HepG2 (cell line): Measurements from ENCODE around the gene GALNT9. TPM values are rescaled to one million over a fixed set of nuclear protein-coding genes. Genes with fewer than 3 reads are reported as not detected.

ENCODE experiments used
- ATAC-seq: fragments of 200-7000 bp; cut with Tn5 transposase; 3 replicates; pipeline ENCODE4 v1.9.1; 2020; ENCODE audit warnings: mild to moderate bottlenecking, moderate library complexity
- BruUV-seq: library from RNA; stranded (reverse); fragments of 400-500 nt; replicated peaks from 2 replicates; lab custom pipeline; 2021; lab: Mats Ljungman, UMichigan
- CTCF ChIA-PET: fragments of 300-600 bp; formaldehyde crosslinking; extraction: SDS; loops from one replicate; lab custom pipeline; 2021; ENCODE audit warnings: low total read pairs, inconsistent platforms, low intra/inter-chr PET ratio; lab: Yijun Ruan, JAX
- POLR2A ChIA-PET: fragments of 350-600 bp; sonication (Branson Sonifier 250); formaldehyde crosslinking; loops from one replicate; lab custom pipeline; 2020; ENCODE audit warnings: antibody characterized with exemption, inconsistent platforms; lab: Yijun Ruan, JAX
- DNase-seq: peaks from one replicate; pipeline ENCODE4 v3.0.0-alpha.2; 2015; ENCODE audit warnings: low spot score
- FAIRE-seq: peaks from 3 replicates; lab custom pipeline; 2011; peaks lifted over from hg19 to GRCh38; lab: Jason Lieb, UNC
- H2AFZ ChIP-seq: one replicate; pipeline ENCODE4 v1.6.1; 2011; ENCODE audit warnings: low read length, inconsistent platforms
- H3K27ac ChIP-seq: fragments of 300-600 bp; 3 replicates; pipeline ENCODE4 v1.8.0; 2011; ENCODE audit warnings: mixed run types, mild to moderate bottlenecking, mixed read lengths, low read length, inconsistent platforms; ENCODE audit not compliant: insufficient read depth; ENCODE audit errors: extremely low read length
- H3K27me3 ChIP-seq, 2 experiments: fragments of 200-600 bp in 1 of 2; 2 replicates in 1 of 2; 3 replicates in 1 of 2; pipeline versions ENCODE4 v1.6.0 to v1.8.0; 2011; ENCODE audit warnings: low read length in 2 of 2, mild to moderate bottlenecking in 2 of 2, moderate library complexity in 2 of 2, inconsistent platforms in 1 of 2; ENCODE audit not compliant: insufficient read depth in 2 of 2, control insufficient read depth in 1 of 2
- H3K36me3 ChIP-seq, 2 experiments: fragments of 200-600 bp in 1 of 2; replicated peaks in 1 of 2; 2 replicates in 1 of 2; 3 replicates in 1 of 2; pipeline versions ENCODE4 v1.5.1 to v1.8.0; 2011; ENCODE audit warnings: low read length in 2 of 2, inconsistent platforms in 1 of 2; ENCODE audit not compliant: insufficient read depth in 2 of 2, control insufficient read depth in 1 of 2
- H3K4me1 ChIP-seq: 2 replicates; pipeline ENCODE4 v1.5.1; 2012; ENCODE audit warnings: low read length, inconsistent platforms; ENCODE audit not compliant: insufficient read depth
- H3K4me2 ChIP-seq: 2 replicates; pipeline ENCODE4 v1.6.0; 2011; ENCODE audit warnings: low read depth, low read length, inconsistent platforms
- H3K4me3 ChIP-seq, 3 experiments: fragments of 200-600 bp in 1 of 3; sonication (generic), shearing (Covaris generic) in 1 of 3; replicated peaks in 1 of 3; 2 replicates each; pipeline ENCODE4 v1.5.1; 2011 to 2016; ENCODE audit warnings: low read length in 3 of 3, inconsistent platforms in 2 of 3, low read depth in 2 of 3, mild to moderate bottlenecking in 2 of 3, control low read depth in 1 of 3, mixed read lengths in 1 of 3; ENCODE audit not compliant: insufficient read depth in 1 of 3
- H3K79me2 ChIP-seq: one replicate; pipeline ENCODE4 v1.6.1; 2011; ENCODE audit warnings: low read length, inconsistent platforms; ENCODE audit not compliant: insufficient read depth
- H3K9ac ChIP-seq: 2 replicates; pipeline ENCODE4 v1.6.0; 2011; ENCODE audit warnings: mild to moderate bottlenecking, low read depth, low read length, inconsistent platforms; ENCODE audit not compliant: insufficient read depth
- H3K9me3 ChIP-seq: 2 replicates; pipeline ENCODE4 v1.5.1; 2012; ENCODE audit warnings: mild to moderate bottlenecking, low read length
- H4K20me1 ChIP-seq: 2 replicates; pipeline ENCODE4 v1.6.0; 2011; ENCODE audit warnings: inconsistent platforms, mild to moderate bottlenecking, low read length, moderate library complexity; ENCODE audit not compliant: insufficient read depth
- E2F2 ChIP-seq: sonication (generic); formaldehyde crosslinking; IDR thresholded peaks from 2 replicates; pipeline ENCODE4 v1.4.0; 2020; ENCODE audit warnings: missing genetic modification reagents, borderline replicate concordance
- FOXO1 ChIP-seq: sonication (generic); formaldehyde crosslinking; IDR thresholded peaks from 2 replicates; pipeline ENCODE4 v1.4.0; 2020; ENCODE audit warnings: missing genetic modification reagents
- GMEB2 ChIP-seq: IDR thresholded peaks from 2 replicates; pipeline ENCODE4 v1.6.1; 2016; ENCODE audit warnings: missing biosample characterization, missing genetic modification reagents, low read depth
- HIVEP1 ChIP-seq: sonication (generic); formaldehyde crosslinking; IDR thresholded peaks from 2 replicates; pipeline ENCODE4 v1.4.0; 2020; ENCODE audit warnings: mild to moderate bottlenecking, missing genetic modification reagents
- PRDM15 ChIP-seq: sonication (generic); formaldehyde crosslinking; IDR thresholded peaks from 2 replicates; pipeline ENCODE4 v1.4.0; 2020; ENCODE audit warnings: missing genetic modification reagents
- SMARCC2 ChIP-seq: fragments of 450-650 bp; IDR thresholded peaks from 2 replicates; pipeline ENCODE4 v1.6.1; 2017; ENCODE audit warnings: antibody characterized with exemption, mild to moderate bottlenecking
- ZBTB38 ChIP-seq: sonication (generic); formaldehyde crosslinking; IDR thresholded peaks from 2 replicates; pipeline ENCODE4 v1.5.1; 2020; ENCODE audit warnings: mild to moderate bottlenecking, missing genetic modification reagents
- ZNF251 ChIP-seq: sonication (generic); formaldehyde crosslinking; IDR thresholded peaks from 2 replicates; pipeline ENCODE4 v1.9.0; 2021; ENCODE audit warnings: mild to moderate bottlenecking, missing genetic modification reagents
- ZNF557 ChIP-seq: sonication (generic); formaldehyde crosslinking; IDR thresholded peaks from 2 replicates; pipeline ENCODE4 v1.4.0; 2020; ENCODE audit warnings: missing genetic modification reagents
- ZNF569 ChIP-seq: sonication (generic); formaldehyde crosslinking; IDR thresholded peaks from 2 replicates; pipeline ENCODE4 v1.5.0; 2020; ENCODE audit warnings: mild to moderate bottlenecking, missing genetic modification reagents, moderate library complexity, borderline replicate concordance
- ZNF691 ChIP-seq: sonication (generic); formaldehyde crosslinking; IDR thresholded peaks from 2 replicates; pipeline ENCODE4 v1.4.0; 2020; ENCODE audit warnings: missing genetic modification reagents, low read depth, mild to moderate bottlenecking, borderline replicate concordance
- ZNF841 ChIP-seq: sonication (generic); formaldehyde crosslinking; IDR thresholded peaks from 2 replicates; pipeline ENCODE4 v1.8.1; 2023; ENCODE audit warnings: missing genetic modification reagents, borderline replicate concordance
- WGBS: methylation state at CpG from one replicate; pipeline ENCODE4 v1.1.6; 2017; ENCODE audit warnings: low lambda C conversion rate; 5-methylcytosine and 5-hydroxymethylcytosine counted together
- in situ Hi-C: cut with HindIII; loops from 2 replicates; pipeline ENCODE4 v1.10.0; 2017; ENCODE audit warnings: low pct_unique_long_range_greater_than_20kb; ENCODE audit not compliant: extremely low pct_ligation_motif_present
- intact Hi-C: fragments of 100-400 bp; cut with micrococcal nuclease; formaldehyde crosslinking; loops from one replicate; pipeline ENCODE4 v1.10.0; 2022; ENCODE audit not compliant: unreplicated experiment
- polyA plus RNA-seq, 8 experiments: library from polyadenylated mRNA; depleted of rRNA in 3 of 8; stranded (reverse) in 7 of 8; unstranded in 1 of 8; fragments of >200 nt; fragmentation: Illumina TruSeq in 4 of 8; extraction: Trizol in 4 of 8; gene quantifications; 2 replicates each; pipeline versions ENCODE4 v1.2.1 to v1.2.3, GENCODE V29; 2011 to 2016; ENCODE audit warnings: low read depth in 4 of 8, missing spikeins in 1 of 8, mixed read lengths in 1 of 8; ENCODE audit not compliant: insufficient read depth in 1 of 8
- total RNA-seq, 5 experiments: library from RNA; depleted of rRNA; stranded (reverse); fragments of >200 nt; fragmentation: Illumina TruSeq; extraction: Trizol; gene quantifications; 2 replicates each; pipeline ENCODE4 v1.2.3, GENCODE V29; 2016; ENCODE audit warnings: low read depth in 1 of 5

Gene GALNT9
- total and polyA plus RNA-seq, 2 of the 13 experiments (the other 11 are each of a cell fraction or from before 2014, with no cell fraction given) = 0.04 TPM; not detected in 1

- TF ChIP-seq ZNF251 (no peak), PRDM15 (CRISPR knock-in tag) (no peak), HIVEP1 (CRISPR knock-in tag) (no peak)
Measured at GRCh38 chr12:132323171-132324010, 6.0 kb downstream of the GALNT9 start (continued).

GRCh38 chr12:132322206-132323132 lies 6.9 kb downstream of the GALNT9 start:
- in situ Hi-C loops = no loop called here
- DNase-seq = no peak
- intact Hi-C loops = no loop called here
- H3K27me3 ChIP-seq = peaks cover 37 to 91% of the 10 kb centered on the region in 2 experiments; a peak in 4 of 5 replicates
- ATAC-seq = no peak
- no peak overlapping the region for H3K4me2 ChIP-seq
- H3K4me1 ChIP-seq = no peaks in the 10 kb centered on the region
- CTCF ChIA-PET = no interaction called here
- H3K9me3 ChIP-seq = no peaks in the 10 kb centered on the region
- WGBS = 16% methylated on average over 20 of the region's 43 CpGs
- no peaks in the 10 kb centered on the region for H3K79me2 ChIP-seq
- peaks cover 3% of the 10 kb centered on the region; the same call in 1 of the 2 replicates for H4K20me1 ChIP-seq
- no peak overlapping the region for H2AFZ ChIP-seq
- POLR2A ChIA-PET = no interaction called here
- no peak for TF ChIP-seq ZBTB38 (CRISPR knock-in tag)
- no peak for TF ChIP-seq ZNF691
- TF ChIP-seq ZNF841 (CRISPR knock-in tag) = no peak
- no peak for TF ChIP-seq E2F2 (CRISPR knock-in tag)
- TF ChIP-seq ZNF569 (CRISPR knock-in tag) = no peak
- no peak for TF ChIP-seq FOXO1 (CRISPR knock-in tag)
- no peak for TF ChIP-seq ZNF557
- no peak for TF ChIP-seq GMEB2 (CRISPR knock-in tag)
- no peak for TF ChIP-seq SMARCC2
- no peak overlapping the region for H3K27ac ChIP-seq
- H3K4me3 ChIP-seq = no peak overlapping the region
- no peak overlapping the region for H3K9ac ChIP-seq
- FAIRE-seq = no peak
- no TSS peak for BruUV-seq
- no peaks in the 10 kb centered on the region for H3K36me3 ChIP-seq
